COLO829 (cell line): ENCODE results near the gene CALY.

ENCODE experiments used
- DNase-seq: peaks from one replicate; pipeline ENCODE4 v3.0.0; 2012; ENCODE audit warnings: low spot score

The CALY gene

DNA sequence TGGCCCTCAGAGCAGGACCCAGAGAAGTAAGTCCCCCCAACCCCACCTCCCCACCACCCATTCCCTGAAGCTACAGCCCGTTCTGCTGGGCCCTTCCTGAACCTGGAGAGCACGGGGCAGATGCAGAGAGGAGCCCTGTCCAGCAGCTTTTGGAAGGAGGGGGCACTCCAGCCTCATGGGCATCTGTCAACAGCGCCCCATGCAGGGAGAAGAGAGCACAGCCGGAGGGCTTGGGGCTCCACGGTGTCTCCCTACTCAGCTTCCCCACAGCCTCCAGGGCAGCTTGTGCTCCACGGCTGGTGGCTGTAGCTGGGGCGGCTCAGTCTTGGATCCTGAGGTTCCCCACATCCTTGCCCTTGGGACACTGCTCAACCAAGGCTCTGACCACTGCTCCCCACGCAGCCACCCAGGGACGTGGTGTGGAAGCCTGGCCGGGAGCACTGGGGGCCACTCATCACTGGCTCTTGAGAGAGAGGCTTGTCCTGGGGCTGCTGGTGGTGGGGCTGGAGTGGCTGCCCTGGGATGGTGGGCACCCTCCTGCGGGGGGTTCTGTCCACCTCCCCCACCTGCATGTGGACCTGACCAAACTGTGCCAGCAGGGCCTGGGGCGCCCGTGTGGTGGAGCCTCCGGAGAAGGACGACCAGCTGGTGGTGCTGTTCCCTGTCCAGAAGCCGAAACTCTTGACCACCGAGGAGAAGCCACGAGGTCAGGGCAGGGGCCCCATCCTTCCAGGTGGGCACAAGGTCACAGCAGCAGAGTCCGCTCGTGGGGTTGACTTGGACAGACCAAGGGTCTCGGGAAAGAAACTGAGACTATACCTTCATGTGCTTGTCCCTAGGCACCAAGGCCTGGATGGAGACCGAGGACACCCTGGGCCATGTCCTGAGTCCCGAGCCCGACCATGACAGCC is 15.0 kb upstream of the CALY start:
- no peak for DNase-seq

DNA sequence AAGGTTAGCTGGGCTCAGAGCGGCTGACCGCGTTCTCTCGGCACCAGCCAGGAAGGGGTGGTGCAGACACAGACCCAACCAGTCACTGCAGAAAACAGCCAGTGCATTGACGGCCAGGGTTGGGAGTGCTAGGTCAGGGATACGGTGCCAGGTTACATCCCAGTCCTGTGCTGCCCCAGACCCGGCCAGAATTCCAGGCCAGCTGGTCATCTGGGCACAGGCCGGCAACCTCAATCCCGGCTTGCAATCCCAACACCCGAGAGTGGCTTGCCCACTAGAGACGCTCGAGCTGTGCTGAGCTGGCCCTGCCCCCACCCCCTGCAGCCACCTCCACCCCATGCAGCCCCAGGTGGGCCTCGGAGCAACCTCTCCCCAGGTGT is 14.2 kb upstream of the CALY start:
- no peak for DNase-seq

DNA sequence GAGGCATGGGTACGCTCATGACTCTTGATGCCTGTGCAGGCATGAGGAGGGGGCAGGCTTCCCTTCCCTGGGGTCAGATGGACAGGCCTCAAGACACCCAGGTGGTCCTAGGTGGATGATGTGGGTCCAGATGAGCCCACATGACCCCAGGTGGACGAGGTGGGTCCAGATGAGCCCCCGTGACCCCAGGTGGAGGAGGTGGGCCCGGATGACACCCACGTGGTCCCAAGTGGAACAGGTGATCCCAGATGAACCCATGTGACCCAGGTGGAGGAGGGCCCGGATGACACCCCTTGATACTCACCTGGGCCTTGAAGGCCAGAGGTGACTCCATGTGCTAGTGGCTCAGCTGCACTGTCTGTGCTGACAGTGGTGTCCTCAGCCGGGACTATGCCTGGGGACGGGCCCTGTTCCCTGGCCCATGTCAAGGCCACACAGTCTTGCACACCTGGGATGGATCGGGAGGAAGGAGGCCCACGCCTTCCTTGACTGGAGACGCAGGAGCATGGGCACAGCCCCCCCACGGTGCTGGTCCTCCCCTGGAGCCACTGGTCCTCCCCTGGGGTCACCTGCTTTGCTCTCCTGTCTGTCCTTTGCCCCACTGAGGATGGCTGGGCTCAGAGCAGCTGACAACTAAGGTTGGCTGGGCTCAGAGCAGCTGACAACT is 13.7 kb upstream of the CALY start:
- DNase-seq, result no peak

DNA sequence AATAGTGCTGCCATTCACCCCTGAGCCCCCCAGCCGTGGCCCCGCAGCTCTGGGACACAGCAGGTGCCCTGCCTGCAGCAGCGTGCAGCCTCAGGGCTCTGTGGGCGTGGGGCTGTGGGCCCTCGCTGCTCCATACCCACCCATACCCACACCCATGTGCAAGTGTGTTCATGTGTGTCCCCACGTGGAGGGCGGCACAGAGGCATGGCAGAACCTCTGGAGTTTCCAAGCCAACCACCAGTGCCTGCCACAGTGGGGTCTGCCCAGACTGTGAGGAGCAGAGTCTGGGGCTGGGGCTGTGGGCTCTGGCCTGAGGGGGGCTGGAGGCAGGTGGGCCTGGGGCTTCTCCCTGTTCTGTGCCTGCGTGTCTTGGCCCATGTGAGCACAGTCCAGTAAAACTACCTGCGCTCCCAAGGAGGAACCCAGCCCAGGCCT is 12.9 kb upstream of the CALY start:
- no peak for DNase-seq

DNA sequence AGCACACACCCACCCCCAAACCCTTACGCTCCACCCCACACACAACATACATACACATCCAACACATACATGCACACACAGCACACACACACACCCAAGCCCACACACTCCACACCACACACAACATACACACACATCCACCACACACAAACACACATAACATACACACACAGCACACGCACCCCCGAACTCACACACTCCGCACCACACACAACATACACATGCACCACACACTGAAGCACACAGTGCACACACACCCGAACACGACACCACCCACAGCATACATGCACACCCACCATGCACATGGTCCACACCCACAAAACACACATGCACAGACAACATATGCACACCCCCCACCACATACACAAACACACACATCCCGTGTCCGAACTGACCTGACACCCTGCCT is 12.5 kb upstream of the CALY start:
- no peak for DNase-seq

DNA sequence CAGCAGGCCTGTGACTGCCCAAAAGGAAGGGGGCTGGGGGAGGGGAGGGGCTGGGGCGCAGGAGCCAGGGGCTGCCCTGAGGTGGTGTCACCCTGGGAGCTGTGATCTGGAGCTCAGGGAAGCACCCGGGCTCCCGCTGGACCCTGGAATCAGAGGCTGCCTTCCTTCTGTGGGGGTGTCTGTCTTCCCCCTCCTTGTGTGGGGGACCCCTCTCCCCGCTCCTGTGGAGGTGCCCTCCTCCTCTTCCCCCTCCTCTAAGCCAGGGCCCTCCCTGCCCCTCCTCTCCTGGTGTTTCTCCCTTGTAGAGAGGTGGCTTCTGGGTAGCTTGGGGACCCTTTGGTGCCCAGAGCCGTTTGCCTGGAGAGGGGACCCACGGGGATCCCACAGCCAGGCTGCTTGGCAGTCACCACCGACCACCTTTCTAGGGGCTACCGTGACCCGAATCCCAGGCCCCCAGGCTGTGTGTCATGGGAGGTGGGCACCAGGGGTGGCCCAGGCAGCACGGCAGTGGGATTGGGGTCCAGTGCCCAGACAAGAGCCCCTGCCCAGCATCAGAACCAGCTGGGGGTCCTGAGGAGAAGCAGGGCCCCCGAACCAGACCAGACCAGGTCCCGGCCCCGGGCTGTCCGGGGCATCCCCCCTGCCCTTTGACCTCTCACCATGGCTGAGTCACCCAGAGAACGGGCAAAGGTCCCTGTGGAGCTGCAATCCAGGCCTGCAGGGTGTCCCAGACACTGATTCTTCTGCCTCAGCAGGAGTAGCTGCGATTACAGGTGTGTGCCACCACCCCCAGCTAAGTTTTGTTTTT is 11.2 kb upstream of the CALY start:
- DNase-seq, result no peak

DNA sequence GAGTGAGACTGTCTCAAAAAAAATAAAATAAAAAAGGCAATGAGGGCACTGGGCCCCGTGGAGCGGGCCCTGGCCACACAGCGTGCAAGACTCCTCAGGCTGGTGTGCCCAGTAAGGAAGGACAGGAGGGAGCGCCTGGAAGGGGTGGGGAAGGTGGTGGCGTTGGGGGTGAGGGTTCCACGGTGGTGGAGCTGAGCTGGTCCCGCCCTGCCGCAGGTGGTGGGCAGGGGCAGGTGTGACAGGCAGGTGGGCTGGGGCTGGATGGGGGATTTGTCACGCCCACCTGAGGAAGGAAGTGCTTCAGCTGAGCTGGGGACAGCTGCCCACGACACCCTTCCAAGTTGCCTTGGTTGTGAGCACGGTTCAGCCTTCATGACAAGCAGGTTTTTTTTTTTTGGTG is 9.7 kb upstream of the CALY start:
- DNase-seq, result no peak

DNA sequence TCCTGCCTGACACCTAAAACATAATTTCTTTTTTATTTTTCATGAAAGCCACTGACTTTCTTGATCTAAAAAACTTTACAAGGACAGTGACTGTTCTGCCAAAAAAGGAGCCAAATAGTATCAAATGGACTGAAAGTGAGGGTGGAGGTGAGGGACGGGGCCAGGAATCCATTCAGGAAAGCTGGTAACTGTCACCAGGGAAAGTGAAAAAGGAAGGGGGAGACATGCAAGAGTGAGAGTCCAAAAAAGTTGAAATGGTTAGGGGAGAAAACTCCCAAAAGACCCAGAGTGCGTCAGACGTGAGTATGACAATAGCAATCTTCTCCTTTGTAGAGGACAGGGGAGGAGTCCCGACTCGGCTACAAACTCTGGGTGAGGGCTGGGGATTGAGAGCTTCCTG is 7.5 kb upstream of the CALY start:
- DNase-seq, result no peak

DNA sequence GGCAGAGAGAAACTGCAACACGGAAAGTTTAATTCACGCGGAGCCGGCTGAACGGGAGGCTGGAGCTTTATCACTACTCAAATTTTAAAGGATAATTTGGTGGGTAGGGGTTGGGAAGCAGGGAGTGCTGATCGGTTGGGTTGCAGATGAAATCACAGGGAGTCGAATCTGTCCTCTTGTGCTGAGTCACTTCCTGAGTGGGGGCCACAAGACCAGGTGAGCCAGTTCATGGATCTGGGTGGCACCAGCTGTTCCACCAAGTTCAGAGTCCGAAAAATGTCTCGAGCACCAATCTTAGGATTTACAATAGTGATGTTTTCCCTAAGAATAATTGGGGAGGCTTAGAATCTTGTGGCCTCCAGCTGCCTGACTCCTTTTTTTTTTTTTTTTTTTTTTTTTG is 6.9 kb upstream of the CALY start:
- no peak for DNase-seq

DNA sequence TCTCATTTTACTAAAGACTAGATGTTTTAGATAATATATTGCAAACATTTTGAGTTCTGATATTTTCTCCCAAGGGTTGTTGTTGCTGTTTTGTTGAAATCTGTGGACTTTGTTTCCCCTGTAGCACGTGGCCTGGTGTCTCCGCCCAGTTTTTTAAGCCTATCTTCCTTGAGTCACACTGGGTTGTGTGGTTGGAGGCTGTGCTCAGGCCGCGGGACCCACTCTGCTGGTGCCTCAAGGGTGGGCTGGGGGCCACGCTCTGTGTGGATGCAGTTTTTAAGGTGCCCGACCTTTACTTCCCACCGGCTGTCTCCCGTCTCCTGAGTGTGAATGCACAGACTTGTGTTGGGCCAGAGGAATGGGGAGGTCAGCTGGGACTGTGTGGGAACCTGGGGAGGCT is 6.2 kb upstream of the CALY start:
- DNase-seq, result no peak

DNA sequence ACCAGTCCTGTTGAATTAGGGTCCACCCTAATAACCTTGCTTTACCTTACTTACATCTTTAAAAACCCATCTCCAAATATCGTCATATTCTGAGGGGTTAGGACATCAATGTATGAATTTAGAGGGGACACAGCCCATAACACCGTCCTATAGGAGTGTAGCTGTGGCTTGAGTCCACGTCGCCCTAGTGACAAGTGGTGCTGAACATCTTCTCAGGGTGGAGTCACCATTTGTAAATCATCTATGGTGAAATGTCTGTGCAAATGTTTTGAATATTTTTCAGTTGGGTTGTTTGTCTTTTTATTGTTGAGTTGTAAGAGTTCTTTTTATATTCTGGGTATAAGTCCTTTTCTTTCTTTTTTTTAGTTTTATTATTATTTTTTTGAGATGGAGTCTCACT is 5.3 kb upstream of the CALY start:
- no peak for DNase-seq

DNA sequence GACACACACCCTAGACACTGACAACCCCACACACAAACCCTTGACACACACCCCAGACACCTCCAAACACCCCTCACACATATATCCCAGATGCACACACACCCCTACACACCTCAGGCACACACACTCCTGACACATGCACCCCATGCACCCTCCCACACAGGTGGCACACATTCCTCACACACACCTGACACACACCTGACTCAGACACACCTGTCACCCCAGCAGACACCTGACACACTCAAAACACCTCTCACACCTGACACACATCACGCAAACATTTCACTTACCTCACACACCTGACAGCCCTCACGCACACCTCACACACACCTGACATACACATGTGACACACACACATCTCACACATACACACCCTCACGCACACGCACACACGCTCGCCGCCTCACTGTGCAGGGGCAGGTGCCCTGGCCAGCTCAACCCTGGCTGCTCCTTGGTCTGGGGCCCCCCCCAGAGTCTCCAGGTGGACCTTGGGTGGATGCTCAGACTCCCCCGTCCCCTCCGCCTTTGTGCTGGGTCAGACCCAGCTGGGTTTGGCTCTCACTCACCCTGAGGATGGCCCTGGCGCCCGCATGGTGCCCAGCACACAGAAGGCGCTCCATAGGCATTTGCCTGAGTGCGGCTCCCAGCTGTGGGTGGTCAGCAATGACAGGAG is 3.1 kb upstream of the CALY start:
- no peak for DNase-seq

DNA sequence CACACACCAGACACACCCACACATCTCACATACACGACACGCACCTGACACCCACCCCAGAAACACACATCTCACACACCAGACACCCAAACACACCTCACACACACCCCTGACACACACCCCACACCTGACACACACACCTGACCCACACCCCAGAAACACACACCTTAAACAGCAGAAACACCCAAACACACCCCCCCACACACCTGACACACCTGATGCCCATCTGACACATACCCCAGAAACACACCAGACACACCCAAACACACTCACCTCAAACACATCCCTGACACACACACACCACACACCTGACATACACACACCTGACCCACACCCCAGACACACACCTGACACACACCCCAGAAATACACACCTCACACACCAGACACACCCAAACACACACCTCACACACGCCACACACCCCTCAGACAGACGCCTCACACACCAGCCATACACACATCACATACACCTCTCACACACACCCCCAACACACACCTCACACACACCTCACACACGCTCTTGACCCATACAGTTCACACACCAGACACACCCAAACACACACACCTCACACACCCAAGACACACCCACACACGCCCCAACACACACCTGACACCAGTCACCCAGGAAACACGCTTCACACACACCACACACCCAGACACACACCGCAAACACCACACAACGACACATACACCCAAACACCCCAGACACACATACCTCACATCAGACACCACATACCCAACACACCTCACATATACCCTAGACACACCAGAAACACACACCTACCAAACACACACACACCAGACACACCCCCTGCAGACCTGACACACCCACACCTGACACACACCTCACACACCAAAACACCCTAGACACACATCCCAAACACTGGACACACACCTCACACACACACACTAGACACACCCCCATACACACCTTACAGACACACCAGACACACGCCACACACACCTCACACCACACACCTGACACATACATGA is 1.7 kb upstream of the CALY start:
- no peak for DNase-seq

DNA sequence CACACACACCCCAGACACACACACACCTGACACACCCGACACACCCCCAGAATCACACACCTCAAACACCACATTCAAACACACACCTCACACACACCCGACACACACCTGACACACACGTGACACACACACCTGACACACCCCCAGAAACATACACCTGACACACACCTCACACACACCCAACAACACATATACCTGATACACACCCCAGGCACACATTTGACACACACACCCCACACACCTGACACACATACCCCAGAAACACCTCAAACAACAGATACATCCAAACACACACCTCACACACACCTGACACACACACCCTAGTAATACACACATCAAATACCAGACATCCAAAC is 652 bp upstream of the CALY start:
- DNase-seq, result no peak

DNA sequence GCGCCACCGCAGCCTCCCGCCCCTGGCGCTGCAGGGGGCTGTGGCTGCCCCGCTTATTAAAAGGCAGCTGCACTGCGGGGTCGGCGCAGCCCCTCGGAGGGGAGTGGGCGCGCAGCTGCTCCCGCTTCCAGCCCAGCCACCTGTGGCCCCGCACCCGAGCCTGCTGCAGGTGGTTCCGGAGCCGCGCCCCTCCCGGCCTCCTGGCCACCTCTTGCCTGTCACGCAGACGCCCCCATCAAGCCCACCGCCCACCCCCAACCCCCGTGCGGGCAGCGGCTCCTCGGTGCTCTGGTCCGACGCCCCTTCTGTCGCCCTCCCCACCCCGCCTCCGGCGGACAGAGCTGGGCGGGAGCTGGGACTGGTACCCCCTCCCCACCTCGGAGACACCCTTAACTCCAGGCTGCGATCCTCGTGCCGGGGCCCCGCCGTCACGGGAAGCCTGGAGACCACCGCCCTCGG is 549 bp downstream of the CALY start:
- no peak for DNase-seq

DNA sequence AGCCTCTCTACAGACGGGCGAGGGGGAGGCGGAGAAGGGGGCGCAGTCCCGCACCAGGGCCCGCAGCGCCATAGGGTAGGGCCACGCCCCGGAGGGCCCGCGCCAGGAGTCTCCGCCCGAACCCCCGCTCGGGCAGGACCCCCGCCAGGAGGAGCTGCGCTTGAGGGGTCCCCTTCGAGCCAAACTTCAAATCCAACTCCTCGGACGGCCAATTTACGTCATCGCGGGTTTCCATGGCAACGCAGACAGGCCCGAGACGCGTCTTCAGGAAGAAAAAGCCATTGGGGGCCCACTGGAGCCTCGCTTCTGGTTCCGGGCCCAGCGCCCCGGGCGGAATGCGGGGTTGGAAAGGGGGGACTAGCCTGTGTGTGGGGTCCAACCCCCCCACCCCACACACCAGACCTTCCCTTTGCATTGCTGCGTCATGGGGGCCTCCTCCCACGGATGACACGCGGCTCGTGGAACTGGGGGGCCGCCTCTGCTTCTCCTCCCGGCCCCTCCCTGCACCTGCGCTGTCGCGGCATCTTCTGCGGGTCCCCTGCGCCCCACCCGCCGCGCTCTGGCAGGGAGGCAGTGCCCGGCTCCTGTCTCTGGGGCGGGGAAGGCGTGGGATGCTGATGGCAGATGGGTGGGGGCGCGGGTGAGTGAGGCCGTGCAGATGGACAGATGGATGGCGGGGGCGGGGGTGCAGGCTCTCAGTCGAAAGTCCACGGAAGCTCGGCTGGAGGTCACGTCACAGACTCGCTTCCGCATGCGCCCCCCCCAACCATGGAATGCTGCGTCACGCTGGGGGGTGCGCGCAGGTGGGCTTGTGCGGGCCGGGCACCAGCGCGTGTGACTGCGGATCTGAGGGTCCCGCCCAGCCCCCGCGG is 1.2 kb downstream of the CALY start:
- DNase-seq, result peak; percentile 38

DNA sequence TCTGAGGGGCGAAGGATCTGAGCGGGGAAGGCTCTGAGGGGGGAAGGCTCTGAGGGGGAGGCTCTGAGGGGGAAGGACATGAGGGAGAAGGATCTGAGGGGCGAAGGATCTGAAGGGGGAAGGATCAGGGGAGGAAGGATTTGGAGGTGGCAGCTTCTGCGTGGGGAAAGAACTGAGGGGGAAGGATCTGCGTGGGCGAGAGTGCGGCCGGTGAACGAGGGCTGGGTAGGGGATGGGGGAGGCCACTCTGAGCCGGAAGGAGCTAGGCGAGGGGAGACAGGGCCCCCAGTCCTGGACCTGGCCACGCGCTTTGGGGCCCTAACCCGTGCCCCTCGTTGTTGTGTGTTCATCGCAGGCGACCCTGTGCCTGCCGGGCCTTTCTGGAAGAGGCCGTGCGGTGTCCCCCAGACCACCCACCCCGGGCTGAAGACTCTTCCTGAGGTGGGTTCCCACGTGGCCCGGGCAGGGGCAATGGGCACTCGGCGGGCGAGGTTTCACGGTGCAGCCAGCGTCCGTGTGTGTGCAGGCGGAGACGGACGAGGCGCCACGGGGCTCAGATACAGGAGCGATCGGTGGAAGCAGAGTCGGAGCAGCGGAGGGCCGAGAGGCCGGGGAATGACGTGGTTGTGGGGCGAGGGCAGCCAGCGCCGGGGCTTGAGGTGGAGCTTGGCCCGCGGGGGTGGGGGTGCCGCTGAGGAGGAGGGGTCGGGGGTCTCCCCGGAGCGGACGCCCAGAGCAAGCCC is 2.0 kb downstream of the CALY start:
- DNase-seq, result no peak

DNA sequence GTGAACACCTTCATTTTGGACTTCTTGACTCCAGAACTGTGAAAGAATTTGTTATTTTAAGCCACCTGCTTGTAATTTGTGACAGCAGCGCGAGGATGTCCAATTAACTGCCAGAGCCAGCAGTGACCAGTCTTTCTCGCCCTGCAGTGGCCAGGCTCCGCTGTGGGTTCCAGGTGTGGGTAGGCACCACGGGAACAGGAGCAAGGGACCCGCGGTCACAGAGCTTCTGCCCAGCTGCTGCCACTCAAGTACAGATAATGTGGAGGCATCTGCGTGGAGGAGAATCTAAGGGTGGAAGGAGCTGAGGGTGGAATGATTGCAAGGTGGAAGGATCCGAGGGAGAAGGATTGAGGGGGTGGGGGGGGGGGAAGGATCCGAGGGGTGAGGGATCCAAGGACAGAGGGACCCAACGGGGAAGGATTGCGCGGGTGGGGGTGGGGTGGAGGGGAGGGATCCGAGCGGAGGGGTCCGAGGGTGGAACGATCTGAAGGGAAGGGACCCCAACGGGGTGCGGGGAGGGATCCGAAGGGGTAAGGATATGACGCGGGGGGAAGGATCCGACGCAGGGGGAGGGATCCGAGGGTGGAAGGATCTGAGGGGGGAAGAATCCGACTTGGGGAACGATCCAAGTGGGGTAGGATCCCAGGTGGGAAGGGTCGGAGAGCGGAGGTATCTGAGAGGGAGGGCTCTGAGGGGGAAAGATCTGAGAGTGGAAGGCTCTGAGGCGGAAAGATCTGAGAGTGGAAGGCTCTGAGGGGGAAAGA is 3.6 kb downstream of the CALY start:
- DNase-seq, result no peak
